Large intestine (tissue), 3 donors: ENCODE data around the gene AIG1. TPM values are rescaled to one million over a fixed set of nuclear protein-coding genes. Genes with fewer than 3 reads are reported as not detected.

ENCODE experiments used
- DNase-seq, 2 donors: peaks; one replicate each; pipeline versions ENCODE4 v3.0.0 to v3.0.0-alpha.2; 2013
- H3K27ac ChIP-seq: one replicate; pipeline ENCODE4 v1.5.1; 2013; ENCODE audit warnings: low read length
- H3K27me3 ChIP-seq: 2 replicates; pipeline ENCODE4 v1.6.1; 2013; ENCODE audit warnings: low read length; ENCODE audit not compliant: control insufficient read depth, insufficient read depth
- H3K36me3 ChIP-seq: 2 replicates; pipeline ENCODE4 v1.6.1; 2013; ENCODE audit warnings: low read length; ENCODE audit not compliant: control insufficient read depth, insufficient read depth
- H3K4me1 ChIP-seq: one replicate; pipeline ENCODE4 v1.6.1; 2013; ENCODE audit warnings: low read length; ENCODE audit not compliant: control insufficient read depth, insufficient read depth
- H3K4me3 ChIP-seq: one replicate; pipeline ENCODE4 v1.5.1; 2013; ENCODE audit warnings: low read length
- H3K9me3 ChIP-seq: one replicate; pipeline ENCODE4 v1.6.1; 2013; ENCODE audit warnings: mild to moderate bottlenecking, low read depth, low read length, moderate library complexity; ENCODE audit not compliant: control insufficient read depth
- WGBS: methylation state at CpG from one replicate; pipeline ENCODE4 v1.1.5; 2013; ENCODE audit warnings: low lambda C conversion rate; ENCODE audit not compliant: insufficient coverage; 5-methylcytosine and 5-hydroxymethylcytosine counted together
- polyA plus RNA-seq: library from polyadenylated mRNA; unstranded; fragments of 120-200 nt; gene quantifications from one replicate; pipeline ENCODE4 v1.2.1, GENCODE V29; 2013

Gene AIG1
- polyA plus RNA-seq, 1 donor: 180 TPM

DNA sequence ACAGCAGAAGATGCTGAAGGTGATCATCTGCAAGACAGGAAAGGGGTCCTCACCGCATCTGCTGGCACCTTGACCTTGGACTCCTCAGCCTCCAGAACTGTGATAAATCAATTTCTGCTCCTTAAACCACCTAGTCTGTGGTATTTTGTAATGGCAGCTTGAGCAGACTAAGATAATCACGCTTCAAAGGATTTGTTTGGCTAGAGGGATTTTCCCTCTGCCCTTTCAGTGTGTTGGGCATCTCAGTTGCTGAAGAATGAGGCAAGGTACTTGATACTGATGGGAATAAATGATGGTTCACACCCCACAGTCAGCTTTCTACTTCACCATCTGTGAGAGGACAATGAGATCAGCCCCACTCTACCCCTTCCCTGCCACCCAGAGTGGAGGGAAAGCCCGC, 329.6 kb downstream of the AIG1 start:
- WGBS: no CpG with 5 or more reads among the region's 3 CpGs
- no peak for DNase-seq
- H3K4me1 ChIP-seq: no peaks in the 10 kb centered on the region

More for the DNA sequence above, 329.6 kb downstream of the AIG1 start:
- H3K27me3 ChIP-seq: no peaks in the 10 kb centered on the region
- no peak overlapping the region for H3K27ac ChIP-seq
- no peak overlapping the region for H3K4me3 ChIP-seq
- H3K9me3 ChIP-seq: no peaks in the 10 kb centered on the region
- H3K36me3 ChIP-seq: no peaks in the 10 kb centered on the region

Other genes with a start within 250 kb of the AIG1 start
- 10.5 TPM for gene HIVEP2, start 115.7 kb upstream of the AIG1 start, polyA plus RNA-seq